HCT116 (cell line): ENCODE data around the gene NGF.

ENCODE experiments used
- EZH2 ChIP-seq: fragments of 200-600 bp; sonication (generic); IDR thresholded peaks from 2 replicates; pipeline ENCODE4 v1.6.1; 2017; ENCODE audit warnings: antibody characterized with exemption, mixed run types
- EZH2phosphoT487 ChIP-seq: fragments of 200-600 bp; IDR thresholded peaks from 2 replicates; pipeline ENCODE4 v1.6.1; 2018; ENCODE audit warnings: antibody characterized with exemption, borderline replicate concordance
- POLR2AphosphoS5 ChIP-seq: IDR thresholded peaks from 2 replicates; pipeline ENCODE4 v1.6.1; 2011; ENCODE audit warnings: mild to moderate bottlenecking, low read depth, low read length, moderate library complexity
- SIN3A ChIP-seq: IDR thresholded peaks from 2 replicates; pipeline ENCODE4 v1.6.1; 2012; ENCODE audit warnings: low read depth
- SRF ChIP-seq: IDR thresholded peaks from 2 replicates; pipeline ENCODE4 v1.6.1; 2012; ENCODE audit warnings: low read depth
- YY1 ChIP-seq: IDR thresholded peaks from 2 replicates; pipeline ENCODE4 v1.6.1; 2011; ENCODE audit warnings: low read length, low read depth, moderate library complexity, mild to moderate bottlenecking; ENCODE audit not compliant: insufficient replicate concordance; ENCODE audit errors: extremely low read depth
- ZNF274 ChIP-seq: fragments of 200-500 bp; sonication (Bioruptor generic); IDR thresholded peaks from 2 replicates; pipeline ENCODE4 v1.6.1; 2014; ENCODE audit warnings: mild to moderate bottlenecking, low read depth, low read length, inconsistent platforms
- TF ChIP-seq, protein P1 (sequence below), 3 experiments: fragments of 200-600 bp in 1 of 3; sonication (generic) in 1 of 3; IDR thresholded peaks in 2 of 3; conservative IDR thresholded peaks in 1 of 3; 2 replicates each; pipeline ENCODE4 v1.5.1; 2012 to 2017; ENCODE audit warnings: low read depth in 2 of 3, low read length in 2 of 3, antibody characterized with exemption in 1 of 3, borderline replicate concordance in 1 of 3, control low read depth in 1 of 3, mild to moderate bottlenecking in 1 of 3, mixed read lengths in 1 of 3, mixed run types in 1 of 3, moderate library complexity in 1 of 3; ENCODE audit not compliant: insufficient read depth in 1 of 3
- TF ChIP-seq, protein P2 (sequence below): IDR thresholded peaks from 2 replicates; pipeline ENCODE4 v1.6.1; 2012; ENCODE audit warnings: low read depth
- TF ChIP-seq, protein P3 (sequence below): IDR thresholded peaks from 2 replicates; pipeline ENCODE4 v1.6.1; 2012

DNA sequence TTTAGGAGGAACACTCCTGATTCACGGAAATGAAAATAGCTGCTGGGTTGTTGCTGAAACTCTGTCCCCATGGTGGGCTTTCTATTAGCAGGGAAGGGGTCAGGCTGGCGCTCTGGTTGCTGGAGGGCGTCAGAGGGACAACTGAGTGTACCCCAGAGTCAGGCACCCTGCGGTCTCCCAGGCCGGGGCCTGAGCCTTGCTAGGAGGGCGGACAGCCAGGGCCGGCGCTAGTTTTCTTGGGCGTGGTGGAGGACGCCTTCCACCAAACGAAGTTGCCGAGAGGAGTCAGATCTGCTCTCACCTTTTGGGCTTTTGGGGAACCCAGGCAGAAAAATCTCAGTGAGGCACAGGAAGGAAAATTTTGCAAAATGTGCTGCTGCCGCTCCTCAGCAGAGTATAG is 54.8 kb downstream of the NGF start:
- TF ChIP-seq, protein P1, sequence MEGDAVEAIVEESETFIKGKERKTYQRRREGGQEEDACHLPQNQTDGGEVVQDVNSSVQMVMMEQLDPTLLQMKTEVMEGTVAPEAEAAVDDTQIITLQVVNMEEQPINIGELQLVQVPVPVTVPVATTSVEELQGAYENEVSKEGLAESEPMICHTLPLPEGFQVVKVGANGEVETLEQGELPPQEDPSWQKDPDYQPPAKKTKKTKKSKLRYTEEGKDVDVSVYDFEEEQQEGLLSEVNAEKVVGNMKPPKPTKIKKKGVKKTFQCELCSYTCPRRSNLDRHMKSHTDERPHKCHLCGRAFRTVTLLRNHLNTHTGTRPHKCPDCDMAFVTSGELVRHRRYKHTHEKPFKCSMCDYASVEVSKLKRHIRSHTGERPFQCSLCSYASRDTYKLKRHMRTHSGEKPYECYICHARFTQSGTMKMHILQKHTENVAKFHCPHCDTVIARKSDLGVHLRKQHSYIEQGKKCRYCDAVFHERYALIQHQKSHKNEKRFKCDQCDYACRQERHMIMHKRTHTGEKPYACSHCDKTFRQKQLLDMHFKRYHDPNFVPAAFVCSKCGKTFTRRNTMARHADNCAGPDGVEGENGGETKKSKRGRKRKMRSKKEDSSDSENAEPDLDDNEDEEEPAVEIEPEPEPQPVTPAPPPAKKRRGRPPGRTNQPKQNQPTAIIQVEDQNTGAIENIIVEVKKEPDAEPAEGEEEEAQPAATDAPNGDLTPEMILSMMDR (IDR thresholded peaks at IDR 0.05 in 2 of 3, conservative IDR thresholded peaks at IDR 0.05 in 1 of 3; ENCODE audit: borderline replicate concordance in 1 of 3, insufficient read depth in 1 of 3, low read depth in 2 of 3, low read length in 2 of 3), result no peak
- TF ChIP-seq, protein P2, sequence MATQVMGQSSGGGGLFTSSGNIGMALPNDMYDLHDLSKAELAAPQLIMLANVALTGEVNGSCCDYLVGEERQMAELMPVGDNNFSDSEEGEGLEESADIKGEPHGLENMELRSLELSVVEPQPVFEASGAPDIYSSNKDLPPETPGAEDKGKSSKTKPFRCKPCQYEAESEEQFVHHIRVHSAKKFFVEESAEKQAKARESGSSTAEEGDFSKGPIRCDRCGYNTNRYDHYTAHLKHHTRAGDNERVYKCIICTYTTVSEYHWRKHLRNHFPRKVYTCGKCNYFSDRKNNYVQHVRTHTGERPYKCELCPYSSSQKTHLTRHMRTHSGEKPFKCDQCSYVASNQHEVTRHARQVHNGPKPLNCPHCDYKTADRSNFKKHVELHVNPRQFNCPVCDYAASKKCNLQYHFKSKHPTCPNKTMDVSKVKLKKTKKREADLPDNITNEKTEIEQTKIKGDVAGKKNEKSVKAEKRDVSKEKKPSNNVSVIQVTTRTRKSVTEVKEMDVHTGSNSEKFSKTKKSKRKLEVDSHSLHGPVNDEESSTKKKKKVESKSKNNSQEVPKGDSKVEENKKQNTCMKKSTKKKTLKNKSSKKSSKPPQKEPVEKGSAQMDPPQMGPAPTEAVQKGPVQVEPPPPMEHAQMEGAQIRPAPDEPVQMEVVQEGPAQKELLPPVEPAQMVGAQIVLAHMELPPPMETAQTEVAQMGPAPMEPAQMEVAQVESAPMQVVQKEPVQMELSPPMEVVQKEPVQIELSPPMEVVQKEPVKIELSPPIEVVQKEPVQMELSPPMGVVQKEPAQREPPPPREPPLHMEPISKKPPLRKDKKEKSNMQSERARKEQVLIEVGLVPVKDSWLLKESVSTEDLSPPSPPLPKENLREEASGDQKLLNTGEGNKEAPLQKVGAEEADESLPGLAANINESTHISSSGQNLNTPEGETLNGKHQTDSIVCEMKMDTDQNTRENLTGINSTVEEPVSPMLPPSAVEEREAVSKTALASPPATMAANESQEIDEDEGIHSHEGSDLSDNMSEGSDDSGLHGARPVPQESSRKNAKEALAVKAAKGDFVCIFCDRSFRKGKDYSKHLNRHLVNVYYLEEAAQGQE, result no peak
- TF ChIP-seq YY1 (no peak), SIN3A (no peak), ZNF274 (no peak), POLR2AphosphoS5 (no peak), EZH2phosphoT487 (no peak), EZH2 (no peak), SRF (no peak)
- TF ChIP-seq, protein P3, sequence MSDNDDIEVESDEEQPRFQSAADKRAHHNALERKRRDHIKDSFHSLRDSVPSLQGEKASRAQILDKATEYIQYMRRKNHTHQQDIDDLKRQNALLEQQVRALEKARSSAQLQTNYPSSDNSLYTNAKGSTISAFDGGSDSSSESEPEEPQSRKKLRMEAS, result no peak
